ENCODE data around the gene GPX4. TPM values are rescaled to one million over a fixed set of nuclear protein-coding genes. Genes with fewer than 3 reads are reported as not detected.

GPX4 gene
- total and polyA plus RNA-seq, 2 of the 13 experiments (the other 11 are each of a cell fraction or from before 2014, with no cell fraction given), result 535 to 613 TPM

GRCh38 chr19:1094978-1095701 lies 8.7 kb upstream of the GPX4 start, which contains the start of gene POLR2E (continued):
- TF ChIP-seq JDP2 (CRISPR knock-in tag; IDR thresholded peaks at IDR 0.05; ENCODE audit: borderline replicate concordance) (no peak), ZNF510 (CRISPR knock-in tag; IDR thresholded peaks at IDR 0.05; ENCODE audit: low read depth) (no peak), ZNF710 (CRISPR knock-in tag; IDR thresholded peaks at IDR 0.05; ENCODE audit: borderline replicate concordance) (no peak), ZNF670 (CRISPR knock-in tag; IDR thresholded peaks at IDR 0.05; ENCODE audit: borderline replicate concordance) (peak; percentile 49; the same call in 1 of the 2 replicates), ZNF563 (CRISPR knock-in tag; IDR thresholded peaks at IDR 0.05) (0 out of 2 replicates have a peak, but pooled peaks have one; percentile 22), KDM4B (CRISPR knock-in tag; IDR thresholded peaks at IDR 0.05) (no peak), HNF4A (CRISPR knock-in tag; IDR thresholded peaks at IDR 0.05) (no peak; the same call in 1 of the 2 replicates), ZNF552 (CRISPR knock-in tag; IDR thresholded peaks at IDR 0.05; ENCODE audit: borderline replicate concordance) (0 out of 2 replicates have a peak, but pooled peaks have one; percentile 48), ZSCAN20 (CRISPR knock-in tag; IDR thresholded peaks at IDR 0.05; ENCODE audit: borderline replicate concordance) (no peak), RFXANK (CRISPR knock-in tag; IDR thresholded peaks at IDR 0.05) (no peak), MXD4 (CRISPR knock-in tag; IDR thresholded peaks at IDR 0.05) (peak; percentile 27; the same call in 1 of the 2 replicates), NBN (conservative IDR thresholded peaks at IDR 0.05) (no peak)
- TF ChIP-seq, protein P1, sequence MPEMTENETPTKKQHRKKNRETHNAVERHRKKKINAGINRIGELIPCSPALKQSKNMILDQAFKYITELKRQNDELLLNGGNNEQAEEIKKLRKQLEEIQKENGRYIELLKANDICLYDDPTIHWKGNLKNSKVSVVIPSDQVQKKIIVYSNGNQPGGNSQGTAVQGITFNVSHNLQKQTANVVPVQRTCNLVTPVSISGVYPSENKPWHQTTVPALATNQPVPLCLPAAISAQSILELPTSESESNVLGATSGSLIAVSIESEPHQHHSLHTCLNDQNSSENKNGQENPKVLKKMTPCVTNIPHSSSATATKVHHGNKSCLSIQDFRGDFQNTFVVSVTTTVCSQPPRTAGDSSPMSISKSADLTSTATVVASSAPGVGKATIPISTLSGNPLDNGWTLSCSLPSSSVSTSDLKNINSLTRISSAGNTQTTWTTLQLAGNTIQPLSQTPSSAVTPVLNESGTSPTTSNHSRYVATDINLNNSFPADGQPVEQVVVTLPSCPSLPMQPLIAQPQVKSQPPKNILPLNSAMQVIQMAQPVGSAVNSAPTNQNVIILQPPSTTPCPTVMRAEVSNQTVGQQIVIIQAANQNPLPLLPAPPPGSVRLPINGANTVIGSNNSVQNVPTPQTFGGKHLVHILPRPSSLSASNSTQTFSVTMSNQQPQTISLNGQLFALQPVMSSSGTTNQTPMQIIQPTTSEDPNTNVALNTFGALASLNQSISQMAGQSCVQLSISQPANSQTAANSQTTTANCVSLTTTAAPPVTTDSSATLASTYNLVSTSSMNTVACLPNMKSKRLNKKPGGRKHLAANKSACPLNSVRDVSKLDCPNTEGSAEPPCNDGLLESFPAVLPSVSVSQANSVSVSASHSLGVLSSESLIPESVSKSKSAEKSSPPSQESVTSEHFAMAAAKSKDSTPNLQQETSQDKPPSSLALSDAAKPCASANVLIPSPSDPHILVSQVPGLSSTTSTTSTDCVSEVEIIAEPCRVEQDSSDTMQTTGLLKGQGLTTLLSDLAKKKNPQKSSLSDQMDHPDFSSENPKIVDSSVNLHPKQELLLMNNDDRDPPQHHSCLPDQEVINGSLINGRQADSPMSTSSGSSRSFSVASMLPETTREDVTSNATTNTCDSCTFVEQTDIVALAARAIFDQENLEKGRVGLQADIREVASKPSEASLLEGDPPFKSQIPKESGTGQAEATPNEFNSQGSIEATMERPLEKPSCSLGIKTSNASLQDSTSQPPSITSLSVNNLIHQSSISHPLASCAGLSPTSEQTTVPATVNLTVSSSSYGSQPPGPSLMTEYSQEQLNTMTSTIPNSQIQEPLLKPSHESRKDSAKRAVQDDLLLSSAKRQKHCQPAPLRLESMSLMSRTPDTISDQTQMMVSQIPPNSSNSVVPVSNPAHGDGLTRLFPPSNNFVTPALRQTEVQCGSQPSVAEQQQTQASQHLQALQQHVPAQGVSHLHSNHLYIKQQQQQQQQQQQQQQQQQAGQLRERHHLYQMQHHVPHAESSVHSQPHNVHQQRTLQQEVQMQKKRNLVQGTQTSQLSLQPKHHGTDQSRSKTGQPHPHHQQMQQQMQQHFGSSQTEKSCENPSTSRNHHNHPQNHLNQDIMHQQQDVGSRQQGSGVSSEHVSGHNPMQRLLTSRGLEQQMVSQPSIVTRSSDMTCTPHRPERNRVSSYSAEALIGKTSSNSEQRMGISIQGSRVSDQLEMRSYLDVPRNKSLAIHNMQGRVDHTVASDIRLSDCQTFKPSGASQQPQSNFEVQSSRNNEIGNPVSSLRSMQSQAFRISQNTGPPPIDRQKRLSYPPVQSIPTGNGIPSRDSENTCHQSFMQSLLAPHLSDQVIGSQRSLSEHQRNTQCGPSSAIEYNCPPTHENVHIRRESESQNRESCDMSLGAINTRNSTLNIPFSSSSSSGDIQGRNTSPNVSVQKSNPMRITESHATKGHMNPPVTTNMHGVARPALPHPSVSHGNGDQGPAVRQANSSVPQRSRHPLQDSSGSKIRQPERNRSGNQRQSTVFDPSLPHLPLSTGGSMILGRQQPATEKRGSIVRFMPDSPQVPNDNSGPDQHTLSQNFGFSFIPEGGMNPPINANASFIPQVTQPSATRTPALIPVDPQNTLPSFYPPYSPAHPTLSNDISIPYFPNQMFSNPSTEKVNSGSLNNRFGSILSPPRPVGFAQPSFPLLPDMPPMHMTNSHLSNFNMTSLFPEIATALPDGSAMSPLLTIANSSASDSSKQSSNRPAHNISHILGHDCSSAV (CRISPR knock-in tag; IDR thresholded peaks at IDR 0.05; ENCODE audit: borderline replicate concordance), result no peak
- TF ChIP-seq, protein P2, sequence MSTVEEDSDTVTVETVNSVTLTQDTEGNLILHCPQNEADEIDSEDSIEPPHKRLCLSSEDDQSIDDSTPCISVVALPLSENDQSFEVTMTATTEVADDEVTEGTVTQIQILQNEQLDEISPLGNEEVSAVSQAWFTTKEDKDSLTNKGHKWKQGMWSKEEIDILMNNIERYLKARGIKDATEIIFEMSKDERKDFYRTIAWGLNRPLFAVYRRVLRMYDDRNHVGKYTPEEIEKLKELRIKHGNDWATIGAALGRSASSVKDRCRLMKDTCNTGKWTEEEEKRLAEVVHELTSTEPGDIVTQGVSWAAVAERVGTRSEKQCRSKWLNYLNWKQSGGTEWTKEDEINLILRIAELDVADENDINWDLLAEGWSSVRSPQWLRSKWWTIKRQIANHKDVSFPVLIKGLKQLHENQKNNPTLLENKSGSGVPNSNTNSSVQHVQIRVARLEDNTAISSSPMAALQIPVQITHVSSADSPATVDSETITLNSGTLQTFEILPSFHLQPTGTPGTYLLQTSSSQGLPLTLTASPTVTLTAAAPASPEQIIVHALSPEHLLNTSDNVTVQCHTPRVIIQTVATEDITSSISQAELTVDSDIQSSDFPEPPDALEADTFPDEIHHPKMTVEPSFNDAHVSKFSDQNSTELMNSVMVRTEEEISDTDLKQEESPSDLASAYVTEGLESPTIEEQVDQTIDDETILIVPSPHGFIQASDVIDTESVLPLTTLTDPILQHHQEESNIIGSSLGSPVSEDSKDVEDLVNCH (CRISPR knock-in tag; IDR thresholded peaks at IDR 0.05), result no peak
- TF ChIP-seq, protein P3, sequence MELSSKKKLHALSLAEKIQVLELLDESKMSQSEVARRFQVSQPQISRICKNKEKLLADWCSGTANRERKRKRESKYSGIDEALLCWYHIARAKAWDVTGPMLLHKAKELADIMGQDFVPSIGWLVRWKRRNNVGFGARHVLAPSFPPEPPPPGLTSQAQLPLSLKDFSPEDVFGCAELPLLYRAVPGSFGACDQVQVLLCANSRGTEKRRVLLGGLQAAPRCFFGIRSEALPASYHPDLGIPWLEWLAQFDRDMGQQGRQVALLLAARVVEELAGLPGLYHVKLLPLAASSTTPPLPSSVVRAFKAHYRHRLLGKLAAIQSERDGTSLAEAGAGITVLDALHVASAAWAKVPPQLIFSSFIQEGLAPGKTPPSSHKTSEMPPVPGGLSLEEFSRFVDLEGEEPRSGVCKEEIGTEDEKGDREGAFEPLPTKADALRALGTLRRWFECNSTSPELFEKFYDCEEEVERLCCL (CRISPR knock-in tag; IDR thresholded peaks at IDR 0.05; ENCODE audit: borderline replicate concordance), result no peak
